ENCODE data around the gene DEFB132.

Gene DEFB132

GRCh38 chr20:297925-298775 is 40.6 kb downstream of the DEFB132 start:
- peak; percentile 81 for DNase-seq (ENCODE audit: low read depth)

- DNase-seq (ENCODE audit: low read depth), result no peak
Measured at GRCh38 chr20:298776-299391, 41.4 kb downstream of the DEFB132 start.

GRCh38 chr20:300345-300990 is 42.9 kb downstream of the DEFB132 start:
- no peak for DNase-seq (ENCODE audit: low read depth)

- no peak for DNase-seq (ENCODE audit: low read depth)
Measured at GRCh38 chr20:301886-302848, 44.6 kb downstream of the DEFB132 start.

GRCh38 chr20:305745-306144 is 48.2 kb downstream of the DEFB132 start:
- DNase-seq (ENCODE audit: low read depth), result no peak

- DNase-seq (ENCODE audit: low read depth), result no peak
Measured at GRCh38 chr20:308427-309038, 51.0 kb downstream of the DEFB132 start.

GRCh38 chr20:309306-309840 is 51.8 kb downstream of the DEFB132 start:
- peak; percentile 65 for DNase-seq (ENCODE audit: low read depth)

- DNase-seq (ENCODE audit: low read depth), result peak; percentile 100
Measured at GRCh38 chr20:309841-310644, 52.5 kb downstream of the DEFB132 start.

- no peak for DNase-seq (ENCODE audit: low read depth)
Measured at GRCh38 chr20:310645-311044, 53.1 kb downstream of the DEFB132 start.

Data from fibroblast of gingiva (primary cell).